ENCODE measurements around the gene SLC35E2B. TPM values are rescaled to one million over a fixed set of nuclear protein-coding genes. Genes with fewer than 3 reads are reported as not detected.
A peak's percentile ranks its signal among the peaks of the same experiment; 100 is the strongest.

Gene SLC35E2B
- total RNA-seq, 2 experiments from 2014 or later: 46.2 to 50.9 TPM

- no peak for ATAC-seq
- DNase-seq: no peak
- H3K36me3 Mint-ChIP-seq: peaks cover 4% of the 10 kb centered on the region
- no peaks in the 10 kb centered on the region for H3K9me3 Mint-ChIP-seq (ENCODE audit: low read depth)
- H3K4me3 Mint-ChIP-seq: no peak within 1 kb of the TSS
- H3K27ac Mint-ChIP-seq: no peak within 1 kb of the TSS
- peaks cover 4% of the 10 kb centered on the region for H3K4me1 Mint-ChIP-seq
- CTCF ChIA-PET: no interaction called here
- H3K27me3 Mint-ChIP-seq: peaks cover 5% of the 10 kb centered on the region
Observed at GRCh38 chr1:1631782-1632420, 60.7 kb downstream of the SLC35E2B start, which contains the start of gene MMP23B. MMP23B (plus strand) TSS chr1:1632173; CDS start chr1:1632219, 46 bp downstream.

GRCh38 chr1:1630965-1631781 is 61.4 kb downstream of the SLC35E2B start:
- DNase-seq: no peak
- H3K27ac Mint-ChIP-seq: no peak overlapping the region
- peaks cover 4% of the 10 kb centered on the region for H3K4me1 Mint-ChIP-seq
- ATAC-seq: no peak
- peaks cover 5% of the 10 kb centered on the region for H3K27me3 Mint-ChIP-seq
- no peak overlapping the region for H3K4me3 Mint-ChIP-seq
- no peaks in the 10 kb centered on the region for H3K9me3 Mint-ChIP-seq (ENCODE audit: low read depth)
- CTCF ChIA-PET: interaction anchor here (1.5 to 4.0 kb wide), 3 partner anchors 16 to 275 kb away, joined by 4 to 30 read pairs (median 7); partner anchors contain the start of gene MIB2
- H3K36me3 Mint-ChIP-seq: peaks cover 2% of the 10 kb centered on the region

GRCh38 chr1:1630191-1630964 is 62.2 kb downstream of the SLC35E2B start:
- Mint-ChIP-seq H3K9me3 (ENCODE audit: low read depth) (no peaks in the 10 kb centered on the region), H3K4me1 (peaks cover 4% of the 10 kb centered on the region), H3K27ac (peak overlapping the region; percentile 90), H3K27me3 (peaks cover 5% of the 10 kb centered on the region), H3K36me3 (peaks cover 2% of the 10 kb centered on the region), H3K4me3 (peak overlapping the region; percentile 58)
- CTCF ChIA-PET: interaction anchor here (1.5 to 4.0 kb wide), 4 partner anchors 15 to 276 kb away, joined by 4 to 30 read pairs (median 6); partner anchors contain the start of genes AURKAIP1 and MIB2
- peak; percentile 96 for DNase-seq
- peak; percentile 82 for ATAC-seq

GRCh38 chr1:1629430-1630190 is 63.0 kb downstream of the SLC35E2B start:
- Mint-ChIP-seq H3K27ac (peak overlapping the region; percentile 73), H3K27me3 (peaks cover 5% of the 10 kb centered on the region), H3K4me3 (peak overlapping the region; percentile 58), H3K4me1 (peaks cover 4% of the 10 kb centered on the region), H3K9me3 (ENCODE audit: low read depth) (no peaks in the 10 kb centered on the region), H3K36me3 (peaks cover 2% of the 10 kb centered on the region)
- peak; percentile 56 for ATAC-seq
- peak; percentile 83 for DNase-seq
- CTCF ChIA-PET: interaction anchor here (0.9 to 4.0 kb wide), 6 partner anchors 14 to 280 kb away, joined by 3 to 30 read pairs (median 4); partner anchors contain the start of genes AURKAIP1 and MIB2

GRCh38 chr1:1628754-1629429 is 63.7 kb downstream of the SLC35E2B start:
- peak overlapping the region; percentile 13 for H3K4me3 Mint-ChIP-seq
- CTCF ChIA-PET: interaction anchor here (0.9 to 4.0 kb wide), 5 partner anchors 9 to 281 kb away, joined by 3 to 30 read pairs (median 3); partner anchors contain the start of genes AURKAIP1 and MIB2
- peaks cover 5% of the 10 kb centered on the region for H3K27me3 Mint-ChIP-seq
- H3K27ac Mint-ChIP-seq: peak overlapping the region; percentile 24
- ATAC-seq (peak; percentile 15), DNase-seq (peak; percentile 62)
- H3K36me3 Mint-ChIP-seq: peaks cover 2% of the 10 kb centered on the region
- peaks cover 4% of the 10 kb centered on the region for H3K4me1 Mint-ChIP-seq
- no peaks in the 10 kb centered on the region for H3K9me3 Mint-ChIP-seq (ENCODE audit: low read depth)

- no peaks in the 10 kb centered on the region for H3K9me3 Mint-ChIP-seq (ENCODE audit: low read depth)
- CTCF ChIA-PET: interaction anchor here (0.9 to 4.0 kb wide), 5 partner anchors 8 to 281 kb away, joined by 3 to 30 read pairs (median 3); partner anchors contain the start of genes AURKAIP1 and MIB2
- peaks cover 4% of the 10 kb centered on the region for H3K4me1 Mint-ChIP-seq
- DNase-seq: no peak
- H3K36me3 Mint-ChIP-seq: peaks cover 2% of the 10 kb centered on the region
- ATAC-seq: no peak
- peaks cover 5% of the 10 kb centered on the region for H3K27me3 Mint-ChIP-seq
- H3K27ac Mint-ChIP-seq: peak overlapping the region; percentile 24
- H3K4me3 Mint-ChIP-seq: no peak overlapping the region
Observed at GRCh38 chr1:1627829-1628753, 64.5 kb downstream of the SLC35E2B start.

- CTCF ChIA-PET: interaction anchor here (4.0 kb wide), 1 partner anchor 12 kb away, joined by 30 read pairs; the partner anchor contains the start of gene MIB2
- no peak for ATAC-seq
- peaks cover 2% of the 10 kb centered on the region for H3K36me3 Mint-ChIP-seq
- no peak overlapping the region for H3K4me3 Mint-ChIP-seq
- H3K9me3 Mint-ChIP-seq (ENCODE audit: low read depth): no peaks in the 10 kb centered on the region
- H3K27me3 Mint-ChIP-seq: peaks cover 5% of the 10 kb centered on the region
- peak; percentile 43 for DNase-seq
- H3K27ac Mint-ChIP-seq: no peak overlapping the region
- H3K4me1 Mint-ChIP-seq: peaks cover 4% of the 10 kb centered on the region
Observed at GRCh38 chr1:1627261-1627828, 65.2 kb downstream of the SLC35E2B start.

GRCh38 chr1:1626207-1627141 is 66.1 kb downstream of the SLC35E2B start:
- Mint-ChIP-seq H3K36me3 (peaks cover 2% of the 10 kb centered on the region), H3K4me1 (peaks cover 3% of the 10 kb centered on the region), H3K27ac (no peak overlapping the region), H3K4me3 (no peak overlapping the region), H3K9me3 (ENCODE audit: low read depth) (no peaks in the 10 kb centered on the region), H3K27me3 (peaks cover 3% of the 10 kb centered on the region)
- ATAC-seq (no peak), DNase-seq (no peak)
- CTCF ChIA-PET: no interaction called here

GRCh38 chr1:1625824-1626206 is 66.8 kb downstream of the SLC35E2B start:
- Mint-ChIP-seq H3K27ac (no peak overlapping the region), H3K27me3 (peaks cover 3% of the 10 kb centered on the region), H3K4me1 (peaks cover 2% of the 10 kb centered on the region), H3K4me3 (no peak overlapping the region), H3K36me3 (peaks cover 2% of the 10 kb centered on the region), H3K9me3 (ENCODE audit: low read depth) (no peaks in the 10 kb centered on the region)
- CTCF ChIA-PET: no interaction called here
- DNase-seq (peak; percentile 39), ATAC-seq (no peak)

- H3K36me3 Mint-ChIP-seq: peaks cover 2% of the 10 kb centered on the region
- H3K9me3 Mint-ChIP-seq (ENCODE audit: low read depth): no peaks in the 10 kb centered on the region
- H3K27ac Mint-ChIP-seq: no peak overlapping the region
- H3K4me3 Mint-ChIP-seq: no peak overlapping the region
- CTCF ChIA-PET: no interaction called here
- H3K27me3 Mint-ChIP-seq: peaks cover 2% of the 10 kb centered on the region
- DNase-seq (peak; percentile 38), ATAC-seq (no peak)
- H3K4me1 Mint-ChIP-seq: peaks cover 2% of the 10 kb centered on the region
Observed at GRCh38 chr1:1625404-1625775, 67.2 kb downstream of the SLC35E2B start.

All from activated CD8-positive, alpha-beta memory T cell treated with anti-CD3 and anti-CD28 coated beads, Interleukin-2, amount 10 ng/mL, durations not matched to agents 7 days and 5 days (primary cell).